ENCODE results near the gene MYL9.
A peak's percentile ranks its signal among the peaks of the same experiment; 100 is the strongest.
"Not testable (repeated sequence)": the region's sequence is repeated elsewhere in the genome, so short reads cannot be mapped to it uniquely, and the experiment has no call there.

Gene MYL9

GRCh38 chr20:36541227-36541767 is at the start of gene MYL9:
Gene MYL9 (plus strand): TSS chr20:36541519. CDS start chr20:36544885, 3,366 bp downstream.
- DNase-seq (ENCODE audit: low read depth in 2 of 2), result no peak

GRCh38 chr20:36491901-36492617 is 49.3 kb upstream of the MYL9 start:
- peak; percentile 11 to 43 for DNase-seq (ENCODE audit: low read depth in 2 of 2)

GRCh38 chr20:36493051-36493800 is 48.1 kb upstream of the MYL9 start:
- no peak for DNase-seq (ENCODE audit: low read depth in 2 of 2)

GRCh38 chr20:36493801-36494114 is 47.6 kb upstream of the MYL9 start:
- no peak for DNase-seq (ENCODE audit: low read depth in 2 of 2)

GRCh38 chr20:36496707-36497669 is 44.3 kb upstream of the MYL9 start:
- DNase-seq (ENCODE audit: low read depth in 2 of 2), result no peak

- no peak for DNase-seq (ENCODE audit: low read depth in 2 of 2)
These were observed 43.5 kb upstream of the MYL9 start for GRCh38 chr20:36497856-36498255.

GRCh38 chr20:36498386-36499179 is 42.7 kb upstream of the MYL9 start:
- DNase-seq (ENCODE audit: low read depth in 2 of 2), result no peak

GRCh38 chr20:36499211-36499610 is 42.1 kb upstream of the MYL9 start:
- DNase-seq (ENCODE audit: low read depth in 2 of 2), result no peak

- no peak for DNase-seq (ENCODE audit: low read depth in 2 of 2)
These were observed 41.4 kb upstream of the MYL9 start for GRCh38 chr20:36499723-36500501.

GRCh38 chr20:36501367-36502006 is 39.8 kb upstream of the MYL9 start:
- DNase-seq (ENCODE audit: low read depth in 2 of 2), result no peak

GRCh38 chr20:36504295-36504694 is 37.0 kb upstream of the MYL9 start:
- no peak for DNase-seq (ENCODE audit: low read depth in 2 of 2)

- DNase-seq (ENCODE audit: low read depth in 2 of 2), result no peak
These were observed 35.1 kb upstream of the MYL9 start for GRCh38 chr20:36506253-36506652.

GRCh38 chr20:36507746-36508145 is 33.6 kb upstream of the MYL9 start:
- no peak for DNase-seq (ENCODE audit: low read depth in 2 of 2)

GRCh38 chr20:36519012-36519719 is 22.2 kb upstream of the MYL9 start:
- peak; percentile 8 to 16 for DNase-seq (ENCODE audit: low read depth in 2 of 2)

GRCh38 chr20:36519944-36520343 is 21.4 kb upstream of the MYL9 start:
- no peak for DNase-seq (ENCODE audit: low read depth in 2 of 2)

GRCh38 chr20:36521526-36521925 is 19.8 kb upstream of the MYL9 start:
- DNase-seq (ENCODE audit: low read depth in 2 of 2), result no peak

GRCh38 chr20:36522412-36522811 is 18.9 kb upstream of the MYL9 start:
- not testable (repeated sequence) for DNase-seq (ENCODE audit: low read depth in 2 of 2)

GRCh38 chr20:36523341-36523740 is 18.0 kb upstream of the MYL9 start:
- no peak for DNase-seq (ENCODE audit: low read depth in 2 of 2)

Data from stimulated activated CD4-positive, alpha-beta T cell treated with anti-CD3 and anti-CD28 coated beads, Interleukin-15, amount 100 ng/mL, for 48 hours (primary cell).